Measurements from ENCODE around the gene MYBL2. TPM values are rescaled to one million over a fixed set of nuclear protein-coding genes. Genes with fewer than 3 reads are reported as not detected.

The MYBL2 gene
- polyA plus RNA-seq, 1 of the 3 experiments (the other 2 are of a cell fraction): 9.7 TPM

- no peak for TF ChIP-seq EP300 (IDR thresholded peaks at IDR 0.05; ENCODE audit: borderline replicate concordance in 1 of 2, low read depth in 1 of 2, low read length in 1 of 2)
Measured at GRCh38 chr20:43700627-43701026, 33.7 kb downstream of the MYBL2 start (continued).

GRCh38 chr20:43702502-43702901 lies 35.6 kb downstream of the MYBL2 start:
- Histone ChIP-seq H2AFZ (ENCODE audit: low read depth) (no peak overlapping the region), H3K4me2 (no peak overlapping the region), H4K20me1 (ENCODE audit: insufficient read depth) (no peaks in the 10 kb centered on the region), H3K9ac (no peak overlapping the region), H3K9me2 (no peaks in the 10 kb centered on the region), H3K4me3 (ENCODE audit: low read depth in 2 of 2, low read length in 1 of 2) (no peak overlapping the region), H3K27me3 (ENCODE audit: insufficient read depth) (no peaks in the 10 kb centered on the region), H3K9me3 (no peaks in the 10 kb centered on the region), H3K4me1 (ENCODE audit: control insufficient read depth in 1 of 2, insufficient read depth in 2 of 2, low read depth in 1 of 2, low read length in 1 of 2) (no peaks in the 10 kb centered on the region), H3K36me3 (replicated peaks in 1 of 2; ENCODE audit: control insufficient read depth in 1 of 2, insufficient read depth in 2 of 2, low read length in 1 of 2) (peaks cover 0 to 5% of the 10 kb centered on the region in 2 experiments), H3K79me2 (ENCODE audit: insufficient read depth) (no peaks in the 10 kb centered on the region), H3F3A (replicated peaks; ENCODE audit: insufficient read depth) (no peaks in the 10 kb centered on the region), H3K27ac (ENCODE audit: low read depth in 2 of 2, low read length in 1 of 2) (no peak overlapping the region)
- 100% methylated on average over 8 of the region's 14 CpGs for WGBS (ENCODE audit: low lambda C conversion rate)
- ChIA-PET CTCF (interaction anchor here (3.1 kb wide), 1 partner anchor 10 kb away, joined by 17 read pairs; no protein-coding TSS in a partner anchor), POLR2A (no interaction called here)
- no peak for TF ChIP-seq ELF1 (IDR thresholded peaks at IDR 0.05)
- no peak for TF ChIP-seq MXI1 (IDR thresholded peaks at IDR 0.05; ENCODE audit: low read depth, low read length)
- no peak for TF ChIP-seq RFX5 (IDR thresholded peaks at IDR 0.05; ENCODE audit: low read length)
- TF ChIP-seq REST (IDR thresholded peaks at IDR 0.05; ENCODE audit: low read depth, low read length): no peak
- TF ChIP-seq FOXM1 (IDR thresholded peaks at IDR 0.05; ENCODE audit: low read depth): no peak
- no peak for TF ChIP-seq IRF3 (IDR thresholded peaks at IDR 0.05; ENCODE audit: low read depth, low read length)
- TF ChIP-seq POLR2AphosphoS5 (IDR thresholded peaks at IDR 0.05; ENCODE audit: low read depth, low read length): no peak
- TF ChIP-seq CHD2 (IDR thresholded peaks at IDR 0.05; ENCODE audit: low read length, partially characterized antibody): no peak
- TF ChIP-seq EP300 (IDR thresholded peaks at IDR 0.05; ENCODE audit: borderline replicate concordance in 1 of 2, low read depth in 1 of 2, low read length in 1 of 2): no peak
- no peak for TF ChIP-seq CTCF (IDR thresholded peaks at IDR 0.05)
- TF ChIP-seq ZBTB33 (IDR thresholded peaks at IDR 0.05; ENCODE audit: borderline replicate concordance, low read depth): no peak
- no peak for TF ChIP-seq JUND (IDR thresholded peaks at IDR 0.05)
- no peak for TF ChIP-seq EZH2phosphoT487 (IDR thresholded peaks at IDR 0.05; ENCODE audit: borderline replicate concordance, low read depth)
- no peak for TF ChIP-seq GABPA (IDR thresholded peaks at IDR 0.05; ENCODE audit: low read depth)
- no peak for TF ChIP-seq SMC3 (IDR thresholded peaks at IDR 0.05; ENCODE audit: low read depth, low read length)
- no peak for TF ChIP-seq NFIC (IDR thresholded peaks at IDR 0.05; ENCODE audit: borderline replicate concordance)
- DNase-seq: no peak

Measured in SK-N-SH (cell line).